LNCAP (cell line): ENCODE measurements around the gene TREM2.

ENCODE experiments used
- TF ChIP-seq, protein P1 (sequence below): fragments of 450-650 bp; IDR thresholded peaks from 2 replicates; pipeline ENCODE4 v1.5.1; 2017; ENCODE audit warnings: mild to moderate bottlenecking

Gene TREM2

DNA sequence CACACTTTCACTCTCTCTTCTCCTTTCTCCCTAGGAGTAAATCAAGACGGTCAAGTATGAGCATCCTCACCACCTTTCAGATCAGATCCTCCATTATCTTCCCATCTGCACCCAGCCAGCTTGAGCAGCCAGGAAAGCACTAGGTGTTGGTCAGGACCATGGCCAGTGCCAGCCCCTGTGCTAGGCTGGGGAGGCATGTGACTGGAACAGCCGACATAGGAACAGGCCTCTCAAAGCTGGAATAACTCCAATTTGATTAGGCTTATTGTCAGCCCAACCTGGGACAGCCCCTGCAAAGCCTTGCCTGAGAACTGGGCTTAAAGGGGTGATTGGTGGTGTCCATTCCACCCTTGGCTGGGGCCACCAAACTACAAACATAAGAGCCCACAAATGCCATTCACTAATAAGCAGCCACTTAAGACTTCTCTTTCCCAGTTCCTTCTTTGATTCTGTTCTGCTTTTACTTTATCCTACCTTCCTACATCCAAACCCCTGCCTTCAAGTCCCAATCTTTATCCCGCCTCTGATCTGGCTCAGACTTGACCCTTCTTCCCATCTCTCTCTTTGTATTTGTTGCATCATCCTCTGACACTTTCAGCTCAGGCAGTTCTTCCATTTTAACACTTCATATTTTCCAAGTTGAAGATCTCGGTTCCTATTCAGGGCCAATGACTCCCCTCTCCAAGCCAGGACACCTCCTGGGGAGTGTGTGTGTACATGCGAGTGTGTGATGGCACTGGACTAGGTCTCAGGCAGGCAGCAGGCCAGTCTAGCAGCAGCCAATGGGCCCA lies 4.5 kb upstream of the TREM2 start:
- TF ChIP-seq, protein P1, sequence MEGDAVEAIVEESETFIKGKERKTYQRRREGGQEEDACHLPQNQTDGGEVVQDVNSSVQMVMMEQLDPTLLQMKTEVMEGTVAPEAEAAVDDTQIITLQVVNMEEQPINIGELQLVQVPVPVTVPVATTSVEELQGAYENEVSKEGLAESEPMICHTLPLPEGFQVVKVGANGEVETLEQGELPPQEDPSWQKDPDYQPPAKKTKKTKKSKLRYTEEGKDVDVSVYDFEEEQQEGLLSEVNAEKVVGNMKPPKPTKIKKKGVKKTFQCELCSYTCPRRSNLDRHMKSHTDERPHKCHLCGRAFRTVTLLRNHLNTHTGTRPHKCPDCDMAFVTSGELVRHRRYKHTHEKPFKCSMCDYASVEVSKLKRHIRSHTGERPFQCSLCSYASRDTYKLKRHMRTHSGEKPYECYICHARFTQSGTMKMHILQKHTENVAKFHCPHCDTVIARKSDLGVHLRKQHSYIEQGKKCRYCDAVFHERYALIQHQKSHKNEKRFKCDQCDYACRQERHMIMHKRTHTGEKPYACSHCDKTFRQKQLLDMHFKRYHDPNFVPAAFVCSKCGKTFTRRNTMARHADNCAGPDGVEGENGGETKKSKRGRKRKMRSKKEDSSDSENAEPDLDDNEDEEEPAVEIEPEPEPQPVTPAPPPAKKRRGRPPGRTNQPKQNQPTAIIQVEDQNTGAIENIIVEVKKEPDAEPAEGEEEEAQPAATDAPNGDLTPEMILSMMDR, result no peak

- TF ChIP-seq, protein P1, result no peak
Observed at GRCh38 chr6:41164551-41165120, 1.7 kb upstream of the TREM2 start.

DNA sequence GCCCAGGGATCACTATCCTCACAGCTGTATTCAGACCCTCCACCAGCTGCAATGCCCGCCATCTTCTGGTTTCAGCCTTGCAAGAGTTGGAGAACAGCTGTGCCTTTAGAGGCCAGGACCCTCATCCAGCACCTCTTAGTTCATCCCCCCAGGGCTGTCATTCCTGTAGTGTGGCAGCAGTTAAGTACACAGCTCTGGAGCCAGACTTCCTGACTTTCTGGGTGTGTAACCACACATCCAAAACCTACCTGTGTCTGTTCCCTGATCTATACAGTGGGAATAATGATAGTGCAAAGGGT lies 452 bp upstream of the TREM2 start:
- TF ChIP-seq, protein P1, result no peak

DNA sequence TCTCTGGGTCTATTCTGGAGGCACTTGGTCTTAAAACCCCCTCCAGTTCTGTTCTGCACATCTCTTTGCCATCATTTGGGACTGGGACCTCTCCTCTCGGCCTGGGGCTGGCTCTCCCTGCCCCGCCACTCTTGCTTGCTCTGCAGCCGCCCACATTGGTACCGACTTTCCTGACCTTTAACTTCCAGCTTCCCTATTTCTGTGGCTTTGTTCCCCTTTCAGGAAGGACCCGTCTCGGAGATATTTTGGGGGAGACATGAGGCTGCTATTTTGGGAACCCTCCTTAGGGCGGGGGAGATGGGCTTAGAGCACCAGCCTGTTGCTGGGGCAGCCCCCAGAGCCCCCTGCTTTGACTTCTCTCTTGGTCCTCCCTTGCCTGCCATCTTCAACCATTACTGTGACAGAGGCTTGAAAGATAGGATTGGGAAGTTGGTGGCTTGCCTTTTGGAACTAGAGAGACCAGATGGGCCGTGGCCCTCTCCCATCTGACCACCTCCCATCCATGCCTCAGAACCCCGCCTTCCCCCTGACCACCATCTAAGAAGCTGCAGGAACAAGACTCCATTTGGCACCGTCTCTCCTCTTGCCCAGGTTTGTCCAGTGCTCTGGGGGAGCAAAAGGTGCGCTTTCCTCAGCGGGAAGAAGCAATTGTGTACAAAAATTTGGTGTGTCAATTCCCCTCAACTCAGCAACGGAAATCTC lies 914 bp downstream of the TREM2 start:
- TF ChIP-seq, protein P1, result no peak

DNA sequence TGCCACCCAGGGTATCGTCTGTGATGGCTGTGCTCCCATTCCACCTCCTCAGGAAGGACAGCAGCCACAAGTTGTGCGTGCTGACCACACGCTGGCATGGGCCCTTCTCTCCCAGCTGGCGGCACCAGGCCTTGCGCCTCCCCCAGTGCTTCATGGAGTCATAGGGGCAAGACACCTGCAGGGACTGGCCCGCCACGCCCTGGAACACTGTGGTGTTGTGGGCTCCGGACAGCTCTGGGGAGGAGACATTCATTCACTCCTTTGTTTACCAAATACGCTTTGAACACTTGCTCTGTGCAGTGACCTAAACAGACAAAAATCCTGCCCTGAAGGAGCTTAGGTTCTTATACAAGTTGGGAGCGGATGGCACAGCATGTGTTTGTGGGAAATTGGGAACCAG lies 1.5 kb downstream of the TREM2 start:
- TF ChIP-seq, protein P1, result no peak

- TF ChIP-seq, protein P1, result no peak
Observed at GRCh38 chr6:41160933-41161332, 2.0 kb downstream of the TREM2 start.

- TF ChIP-seq, protein P1, result no peak
Observed at GRCh38 chr6:41159415-41160082, 3.4 kb downstream of the TREM2 start.
